GM12873 (cell line): ENCODE measurements around the gene NOTCH1.

ENCODE experiments used
- CTCF ChIP-seq: IDR thresholded peaks from 2 replicates; pipeline ENCODE4 v1.5.1; 2012; ENCODE audit warnings: low read depth, mild to moderate bottlenecking, moderate library complexity, low read length, control low read depth; ENCODE audit not compliant: insufficient read depth; ENCODE audit errors: missing control alignments

NOTCH1 gene

GRCh38 chr9:136549010-136549980, 3.4 kb upstream of the NOTCH1 start:
- no peak for TF ChIP-seq CTCF

- no peak for TF ChIP-seq CTCF
Observed at GRCh38 chr9:136547508-136548215, 1.8 kb upstream of the NOTCH1 start.

GRCh38 chr9:136546697-136547501, 1.1 kb upstream of the NOTCH1 start:
- TF ChIP-seq CTCF: peak; percentile 7

GRCh38 chr9:136545692-136545964, 220 bp downstream of the NOTCH1 start:
- TF ChIP-seq CTCF: no peak

GRCh38 chr9:136544964-136545691, 720 bp downstream of the NOTCH1 start:
- TF ChIP-seq CTCF: no peak

- no peak for TF ChIP-seq CTCF
Observed at GRCh38 chr9:136544548-136544963, 1.3 kb downstream of the NOTCH1 start.
